Neural progenitor cell (in vitro differentiated cells): ENCODE measurements around the gene KCNK10.

Source experiments
- EZH2 ChIP-seq: fragments of 200-600 bp; sonication (generic); IDR thresholded peaks from 2 replicates; pipeline ENCODE4 v1.6.1; 2017; ENCODE audit warnings: antibody characterized with exemption, mild to moderate bottlenecking, moderate library complexity
- TF ChIP-seq, protein P1 (sequence below): fragments of 200-600 bp; sonication (generic); IDR thresholded peaks from 2 replicates; pipeline ENCODE4 v1.5.1; 2017; ENCODE audit warnings: antibody characterized with exemption, mild to moderate bottlenecking

DNA sequence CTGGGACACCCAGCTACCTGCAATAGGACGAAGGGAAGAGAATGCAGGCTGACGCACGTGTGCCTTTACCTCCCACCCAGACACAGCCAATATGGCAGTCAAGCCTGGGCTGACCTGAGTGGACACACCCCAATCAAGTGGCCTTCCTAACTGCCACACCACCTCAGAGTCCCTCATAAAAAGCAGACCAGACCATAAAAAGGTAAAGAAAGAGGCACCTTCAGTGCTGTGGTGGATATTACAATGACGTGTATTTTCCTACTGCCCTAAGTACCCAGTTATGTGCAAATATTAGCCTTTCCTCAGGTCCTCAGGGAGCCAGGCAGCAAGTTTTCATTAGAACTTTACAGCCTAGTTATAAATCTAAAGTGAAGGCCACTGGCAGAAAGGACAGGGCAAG lies 75.8 kb downstream of the KCNK10 start:
- TF ChIP-seq, protein P1, sequence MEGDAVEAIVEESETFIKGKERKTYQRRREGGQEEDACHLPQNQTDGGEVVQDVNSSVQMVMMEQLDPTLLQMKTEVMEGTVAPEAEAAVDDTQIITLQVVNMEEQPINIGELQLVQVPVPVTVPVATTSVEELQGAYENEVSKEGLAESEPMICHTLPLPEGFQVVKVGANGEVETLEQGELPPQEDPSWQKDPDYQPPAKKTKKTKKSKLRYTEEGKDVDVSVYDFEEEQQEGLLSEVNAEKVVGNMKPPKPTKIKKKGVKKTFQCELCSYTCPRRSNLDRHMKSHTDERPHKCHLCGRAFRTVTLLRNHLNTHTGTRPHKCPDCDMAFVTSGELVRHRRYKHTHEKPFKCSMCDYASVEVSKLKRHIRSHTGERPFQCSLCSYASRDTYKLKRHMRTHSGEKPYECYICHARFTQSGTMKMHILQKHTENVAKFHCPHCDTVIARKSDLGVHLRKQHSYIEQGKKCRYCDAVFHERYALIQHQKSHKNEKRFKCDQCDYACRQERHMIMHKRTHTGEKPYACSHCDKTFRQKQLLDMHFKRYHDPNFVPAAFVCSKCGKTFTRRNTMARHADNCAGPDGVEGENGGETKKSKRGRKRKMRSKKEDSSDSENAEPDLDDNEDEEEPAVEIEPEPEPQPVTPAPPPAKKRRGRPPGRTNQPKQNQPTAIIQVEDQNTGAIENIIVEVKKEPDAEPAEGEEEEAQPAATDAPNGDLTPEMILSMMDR: no peak
- no peak for TF ChIP-seq EZH2
